ENCODE results near the gene TUBB3.
"Not testable (repeated sequence)": the region's sequence is repeated elsewhere in the genome, so short reads cannot be mapped to it uniquely, and the experiment has no call there.

The TUBB3 gene

GRCh38 chr16:89912627-89913026 lies 10.5 kb upstream of the TUBB3 start:
- Histone ChIP-seq H3K4me1 (ENCODE audit: control insufficient read depth, insufficient read depth, low read length) (peaks cover 10% of the 10 kb centered on the region; the same call in 1 of the 2 replicates), H3K27me3 (ENCODE audit: control insufficient read depth, insufficient read depth, low read length) (no peaks in the 10 kb centered on the region), H3K9me3 (ENCODE audit: control insufficient read depth, insufficient read depth, low read depth, low read length) (peaks cover 7% of the 10 kb centered on the region; the same call in 1 of the 2 replicates), H3K27ac (ENCODE audit: low read depth, low read length) (no peak overlapping the region), H3K9ac (ENCODE audit: low read length) (no peak overlapping the region), H3K36me3 (ENCODE audit: control insufficient read depth, insufficient read depth, low read length) (peaks cover 45% of the 10 kb centered on the region), H3K4me3 (ENCODE audit: low read depth, low read length) (no peak overlapping the region)

- H3K9ac ChIP-seq (ENCODE audit: low read length): no peak overlapping the region
- H3K27ac ChIP-seq (ENCODE audit: low read depth, low read length): no peak overlapping the region
- H3K4me1 ChIP-seq (ENCODE audit: control insufficient read depth, insufficient read depth, low read length): peaks cover 19% of the 10 kb centered on the region; the same call in 1 of the 2 replicates
- no peaks in the 10 kb centered on the region for H3K27me3 ChIP-seq (ENCODE audit: control insufficient read depth, insufficient read depth, low read length)
- H3K4me3 ChIP-seq (ENCODE audit: low read depth, low read length): no peak overlapping the region
- H3K9me3 ChIP-seq (ENCODE audit: control insufficient read depth, insufficient read depth, low read depth, low read length): no peaks in the 10 kb centered on the region
- peaks cover 37% of the 10 kb centered on the region for H3K36me3 ChIP-seq (ENCODE audit: control insufficient read depth, insufficient read depth, low read length)
Observed at GRCh38 chr16:89913408-89914387, 9.4 kb upstream of the TUBB3 start.

- not testable (repeated sequence) for H3K27ac ChIP-seq (ENCODE audit: low read depth, low read length); H3K9ac ChIP-seq (ENCODE audit: low read length); H3K4me3 ChIP-seq (ENCODE audit: low read depth, low read length); H3K9me3 ChIP-seq (ENCODE audit: control insufficient read depth, insufficient read depth, low read depth, low read length); H3K27me3 ChIP-seq (ENCODE audit: control insufficient read depth, insufficient read depth, low read length)
- Histone ChIP-seq H3K4me1 (ENCODE audit: control insufficient read depth, insufficient read depth, low read length) (peaks cover 27% of the 10 kb centered on the region; the same call in 1 of the 2 replicates), H3K36me3 (ENCODE audit: control insufficient read depth, insufficient read depth, low read length) (peaks cover 29% of the 10 kb centered on the region)
Observed at GRCh38 chr16:89914642-89915285, 8.4 kb upstream of the TUBB3 start.

GRCh38 chr16:89915303-89916232 lies 7.6 kb upstream of the TUBB3 start:
- Histone ChIP-seq H3K36me3 (ENCODE audit: control insufficient read depth, insufficient read depth, low read length) (peaks cover 27% of the 10 kb centered on the region), H3K4me1 (ENCODE audit: control insufficient read depth, insufficient read depth, low read length) (peaks cover 28% of the 10 kb centered on the region), H3K9ac (ENCODE audit: low read length) (no peak overlapping the region), H3K4me3 (ENCODE audit: low read depth, low read length) (no peak overlapping the region), H3K27me3 (ENCODE audit: control insufficient read depth, insufficient read depth, low read length) (peaks cover 2% of the 10 kb centered on the region; the same call in 1 of the 2 replicates), H3K27ac (ENCODE audit: low read depth, low read length) (no peak overlapping the region), H3K9me3 (ENCODE audit: control insufficient read depth, insufficient read depth, low read depth, low read length) (no peaks in the 10 kb centered on the region)

- Histone ChIP-seq H3K9ac (ENCODE audit: low read length) (peak overlapping the region; percentile 41), H3K36me3 (ENCODE audit: control insufficient read depth, insufficient read depth, low read length) (peaks cover 7% of the 10 kb centered on the region; the same call in 1 of the 2 replicates), H3K4me1 (ENCODE audit: control insufficient read depth, insufficient read depth, low read length) (peaks cover 43% of the 10 kb centered on the region), H3K9me3 (ENCODE audit: control insufficient read depth, insufficient read depth, low read depth, low read length) (no peaks in the 10 kb centered on the region), H3K4me3 (ENCODE audit: low read depth, low read length) (peak overlapping the region; percentile 55), H3K27ac (ENCODE audit: low read depth, low read length) (peak overlapping the region; percentile 0; the same call in 1 of the 2 replicates), H3K27me3 (ENCODE audit: control insufficient read depth, insufficient read depth, low read length) (peaks cover 2% of the 10 kb centered on the region; the same call in 1 of the 2 replicates)
Observed at GRCh38 chr16:89917773-89918452, 5.2 kb upstream of the TUBB3 start.

- no peaks in the 10 kb centered on the region for H3K9me3 ChIP-seq (ENCODE audit: control insufficient read depth, insufficient read depth, low read depth, low read length)
- H3K27me3 ChIP-seq (ENCODE audit: control insufficient read depth, insufficient read depth, low read length): peaks cover 2% of the 10 kb centered on the region; the same call in 1 of the 2 replicates
- peaks cover 43% of the 10 kb centered on the region for H3K4me1 ChIP-seq (ENCODE audit: control insufficient read depth, insufficient read depth, low read length)
- H3K9ac ChIP-seq (ENCODE audit: low read length): peak within 1 kb of the TSS; percentile 41
- peak within 1 kb of the TSS; percentile 0; the same call in 1 of the 2 replicates for H3K27ac ChIP-seq (ENCODE audit: low read depth, low read length)
- peaks cover 5% of the 10 kb centered on the region; the same call in 1 of the 2 replicates for H3K36me3 ChIP-seq (ENCODE audit: control insufficient read depth, insufficient read depth, low read length)
- peak within 1 kb of the TSS; percentile 55 for H3K4me3 ChIP-seq (ENCODE audit: low read depth, low read length)
Observed at GRCh38 chr16:89918453-89919347, 4.4 kb upstream of the TUBB3 start, which contains the start of gene MC1R. Gene MC1R (plus strand): TSS chr16:89918862. CDS start chr16:89919259, 397 bp downstream.

- no peaks in the 10 kb centered on the region for H3K36me3 ChIP-seq (ENCODE audit: control insufficient read depth, insufficient read depth, low read length)
- no peak overlapping the region for H3K4me3 ChIP-seq (ENCODE audit: low read depth, low read length)
- no peak overlapping the region for H3K27ac ChIP-seq (ENCODE audit: low read depth, low read length)
- no peak overlapping the region for H3K9ac ChIP-seq (ENCODE audit: low read length)
- no peaks in the 10 kb centered on the region for H3K9me3 ChIP-seq (ENCODE audit: control insufficient read depth, insufficient read depth, low read depth, low read length)
- H3K4me1 ChIP-seq (ENCODE audit: control insufficient read depth, insufficient read depth, low read length): peaks cover 49% of the 10 kb centered on the region
- H3K27me3 ChIP-seq (ENCODE audit: control insufficient read depth, insufficient read depth, low read length): peaks cover 2% of the 10 kb centered on the region
Observed at GRCh38 chr16:89919535-89920406, 3.4 kb upstream of the TUBB3 start.

- no peak overlapping the region for H3K27ac ChIP-seq (ENCODE audit: low read depth, low read length)
- H3K4me1 ChIP-seq (ENCODE audit: control insufficient read depth, insufficient read depth, low read length): peaks cover 52% of the 10 kb centered on the region
- peak overlapping the region; percentile 92 for H3K9ac ChIP-seq (ENCODE audit: low read length)
Observed at GRCh38 chr16:89920723-89921122, 2.4 kb upstream of the TUBB3 start.

More at GRCh38 chr16:89920723-89921122, 2.4 kb upstream of the TUBB3 start:
- peak overlapping the region; percentile 76; the same call in 1 of the 2 replicates for H3K4me3 ChIP-seq (ENCODE audit: low read depth, low read length)
- no peaks in the 10 kb centered on the region for H3K36me3 ChIP-seq (ENCODE audit: control insufficient read depth, insufficient read depth, low read length)
- H3K27me3 ChIP-seq (ENCODE audit: control insufficient read depth, insufficient read depth, low read length): peaks cover 4% of the 10 kb centered on the region
- no peaks in the 10 kb centered on the region for H3K9me3 ChIP-seq (ENCODE audit: control insufficient read depth, insufficient read depth, low read depth, low read length)

Measured in HUES6 (cell line).